Measurements from ENCODE around the gene A4GALT. TPM values are rescaled to one million over a fixed set of nuclear protein-coding genes. Genes with fewer than 3 reads are reported as not detected.

A4GALT gene
- total RNA-seq, 1 donor from 2014 or later = 21.6 TPM

- DNase-seq (ENCODE audit: low read depth) = no peak
These were observed 18.0 kb downstream of the A4GALT start for GRCh38 chr22:42702675-42703074.

GRCh38 chr22:42701694-42702093 lies 19.0 kb downstream of the A4GALT start:
- DNase-seq (ENCODE audit: low read depth) = no peak

GRCh38 chr22:42700901-42701300 lies 19.8 kb downstream of the A4GALT start:
- DNase-seq (ENCODE audit: low read depth) = no peak

GRCh38 chr22:42700355-42700754 lies 20.3 kb downstream of the A4GALT start:
- no peak for DNase-seq (ENCODE audit: low read depth)

GRCh38 chr22:42699976-42700352 lies 20.7 kb downstream of the A4GALT start:
- no peak for DNase-seq (ENCODE audit: low read depth)

- no peak for DNase-seq (ENCODE audit: low read depth)
These were observed 21.2 kb downstream of the A4GALT start for GRCh38 chr22:42699281-42699975.

- peak; percentile 93 for DNase-seq (ENCODE audit: low read depth)
These were observed 23.1 kb downstream of the A4GALT start for GRCh38 chr22:42697542-42698013.

- no peak for DNase-seq (ENCODE audit: low read depth)
These were observed 24.2 kb downstream of the A4GALT start for GRCh38 chr22:42696331-42696967.

GRCh38 chr22:42695294-42695693 lies 25.4 kb downstream of the A4GALT start:
- peak; percentile 41 for DNase-seq (ENCODE audit: low read depth)

- DNase-seq (ENCODE audit: low read depth) = no peak
These were observed 26.6 kb downstream of the A4GALT start for GRCh38 chr22:42693763-42694683.

GRCh38 chr22:42693055-42693762 lies 27.5 kb downstream of the A4GALT start:
- DNase-seq (ENCODE audit: low read depth) = no peak

- DNase-seq (ENCODE audit: low read depth) = no peak
These were observed 28.2 kb downstream of the A4GALT start for GRCh38 chr22:42692239-42693054.

GRCh38 chr22:42691440-42691839 lies 29.2 kb downstream of the A4GALT start:
- DNase-seq (ENCODE audit: low read depth) = no peak

- peak; percentile 99 for DNase-seq (ENCODE audit: low read depth)
These were observed 32.1 kb downstream of the A4GALT start for GRCh38 chr22:42688241-42689211.

GRCh38 chr22:42686756-42687491 lies 33.7 kb downstream of the A4GALT start:
- DNase-seq (ENCODE audit: low read depth) = peak; percentile 21

GRCh38 chr22:42685941-42686653 lies 34.6 kb downstream of the A4GALT start:
- peak; percentile 93 for DNase-seq (ENCODE audit: low read depth)

- DNase-seq (ENCODE audit: low read depth) = peak; percentile 54
These were observed 36.0 kb downstream of the A4GALT start for GRCh38 chr22:42684462-42685195.
